Body of pancreas (tissue), 4 donors: ENCODE measurements around the gene WWTR1.

Experiments
- POLR2A ChIP-seq, 3 donors: fragments of 450-650 bp; IDR thresholded peaks; one replicate each; pipeline ENCODE4 v1.6.1; 2016; ENCODE audit warnings: antibody characterized with exemption in 3 of 3, mild to moderate bottlenecking in 2 of 3
- TF ChIP-seq, protein P1 (sequence below), 7 experiments: fragments of 450-650 bp in 4 of 7; fragments of 200-600 bp in 3 of 7; sonication (generic) in 3 of 7; IDR thresholded peaks; one replicate each; pipeline ENCODE4 v1.5.1; 2016 to 2019; ENCODE audit warnings: antibody characterized with exemption in 7 of 7

DNA sequence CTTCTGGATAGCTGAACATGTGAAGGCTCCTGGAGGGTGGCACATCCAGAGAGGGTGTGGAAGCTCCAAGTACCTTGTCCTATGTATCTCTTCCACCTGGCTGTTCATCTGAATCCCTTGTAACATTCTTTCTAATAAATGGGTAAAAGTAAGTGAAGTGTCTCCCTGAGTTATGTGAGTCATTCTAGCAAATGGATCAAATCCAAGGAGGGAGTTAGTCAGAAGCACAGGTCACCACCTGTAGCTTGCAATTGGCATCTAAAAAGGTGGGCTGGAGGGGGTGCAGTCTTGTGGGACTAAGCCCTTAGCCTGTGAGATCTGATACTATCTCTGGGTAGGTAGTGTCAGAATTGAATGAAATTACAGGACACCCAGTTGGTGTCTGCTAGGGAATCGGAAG lies 71.0 kb downstream of the WWTR1 start:
- TF ChIP-seq, protein P1, sequence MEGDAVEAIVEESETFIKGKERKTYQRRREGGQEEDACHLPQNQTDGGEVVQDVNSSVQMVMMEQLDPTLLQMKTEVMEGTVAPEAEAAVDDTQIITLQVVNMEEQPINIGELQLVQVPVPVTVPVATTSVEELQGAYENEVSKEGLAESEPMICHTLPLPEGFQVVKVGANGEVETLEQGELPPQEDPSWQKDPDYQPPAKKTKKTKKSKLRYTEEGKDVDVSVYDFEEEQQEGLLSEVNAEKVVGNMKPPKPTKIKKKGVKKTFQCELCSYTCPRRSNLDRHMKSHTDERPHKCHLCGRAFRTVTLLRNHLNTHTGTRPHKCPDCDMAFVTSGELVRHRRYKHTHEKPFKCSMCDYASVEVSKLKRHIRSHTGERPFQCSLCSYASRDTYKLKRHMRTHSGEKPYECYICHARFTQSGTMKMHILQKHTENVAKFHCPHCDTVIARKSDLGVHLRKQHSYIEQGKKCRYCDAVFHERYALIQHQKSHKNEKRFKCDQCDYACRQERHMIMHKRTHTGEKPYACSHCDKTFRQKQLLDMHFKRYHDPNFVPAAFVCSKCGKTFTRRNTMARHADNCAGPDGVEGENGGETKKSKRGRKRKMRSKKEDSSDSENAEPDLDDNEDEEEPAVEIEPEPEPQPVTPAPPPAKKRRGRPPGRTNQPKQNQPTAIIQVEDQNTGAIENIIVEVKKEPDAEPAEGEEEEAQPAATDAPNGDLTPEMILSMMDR (IDR thresholded peaks at IDR 0.05), result no peak
- no peak for TF ChIP-seq POLR2A (IDR thresholded peaks at IDR 0.05)
